ACC112 (cell line): ENCODE results near the gene MARCHF10.

Source experiments
- H2AFZ ChIP-seq: fragments of 200-600 bp; sonication (generic); one replicate; pipeline ENCODE4 v1.6.0; 2017; ENCODE audit warnings: antibody characterized with exemption, low read length; ENCODE audit not compliant: unreplicated experiment
- H3K27ac ChIP-seq: fragments of 200-600 bp; sonication (generic); 2 replicates; pipeline ENCODE4 v1.5.1; 2014; ENCODE audit warnings: low read depth, mild to moderate bottlenecking, antibody characterized with exemption, low read length, moderate library complexity
- H3K27me3 ChIP-seq: fragments of 200-600 bp; sonication (generic); 2 replicates; pipeline ENCODE4 v1.6.1; 2014; ENCODE audit warnings: mild to moderate bottlenecking, antibody characterized with exemption, low read length, moderate library complexity, mixed read lengths; ENCODE audit not compliant: insufficient read depth
- H3K36me3 ChIP-seq: fragments of 200-600 bp; sonication (generic); 2 replicates; pipeline ENCODE4 v1.6.1; 2016; ENCODE audit warnings: mild to moderate bottlenecking, antibody characterized with exemption, low read length, moderate library complexity, mixed read lengths; ENCODE audit not compliant: insufficient read depth
- H3K4me1 ChIP-seq: fragments of 200-600 bp; sonication (generic); one replicate; pipeline ENCODE4 v1.6.1; 2016; ENCODE audit warnings: low read length, mixed read lengths; ENCODE audit not compliant: insufficient read depth, unreplicated experiment, control insufficient read depth
- H3K4me3 ChIP-seq: fragments of 200-600 bp; sonication (generic); 2 replicates; pipeline ENCODE4 v1.5.1; 2014; ENCODE audit warnings: mild to moderate bottlenecking, low read depth, low read length
- H3K79me2 ChIP-seq: fragments of 200-600 bp; sonication (generic); one replicate; pipeline ENCODE4 v1.6.0; 2016; ENCODE audit warnings: low read length; ENCODE audit not compliant: control insufficient read depth, unreplicated experiment, insufficient read depth

Gene MARCHF10

GRCh38 chr17:62821189-62822079, 13.3 kb upstream of the MARCHF10 start:
- Histone ChIP-seq H3K4me1 (peaks cover 68% of the 10 kb centered on the region), H3K4me3 (no peak overlapping the region), H3K79me2 (no peaks in the 10 kb centered on the region), H2AFZ (no peak overlapping the region), H3K36me3 (no peaks in the 10 kb centered on the region), H3K27me3 (no peaks in the 10 kb centered on the region), H3K27ac (peak overlapping the region; percentile 95)

- no peak overlapping the region for H2AFZ ChIP-seq
- H3K4me1 ChIP-seq: peaks cover 59% of the 10 kb centered on the region
- peak overlapping the region; percentile 95 for H3K27ac ChIP-seq
Measured at GRCh38 chr17:62819511-62820221, 11.6 kb upstream of the MARCHF10 start.

GRCh38 chr17:62818526-62818925, 10.4 kb upstream of the MARCHF10 start:
- H3K36me3 ChIP-seq: no peaks in the 10 kb centered on the region

More at GRCh38 chr17:62819511-62820221, 11.6 kb upstream of the MARCHF10 start:
- H3K36me3 ChIP-seq: no peaks in the 10 kb centered on the region
- H3K79me2 ChIP-seq: no peaks in the 10 kb centered on the region
- H3K27me3 ChIP-seq: no peaks in the 10 kb centered on the region
- H3K4me3 ChIP-seq: peak overlapping the region; percentile 54

GRCh38 chr17:62816282-62816839, 8.2 kb upstream of the MARCHF10 start:
- Histone ChIP-seq H3K4me3 (no peak overlapping the region), H3K36me3 (no peaks in the 10 kb centered on the region), H2AFZ (peak overlapping the region; percentile 86), H3K79me2 (no peaks in the 10 kb centered on the region), H3K27me3 (no peaks in the 10 kb centered on the region), H3K4me1 (peaks cover 33% of the 10 kb centered on the region), H3K27ac (peak overlapping the region; percentile 24; the same call in 1 of the 2 replicates)

More at GRCh38 chr17:62818526-62818925, 10.4 kb upstream of the MARCHF10 start:
- Histone ChIP-seq H3K27ac (peak overlapping the region; percentile 95), H3K4me1 (peaks cover 53% of the 10 kb centered on the region), H3K4me3 (no peak overlapping the region), H3K79me2 (no peaks in the 10 kb centered on the region), H3K27me3 (no peaks in the 10 kb centered on the region), H2AFZ (no peak overlapping the region)

GRCh38 chr17:62809656-62810055, 1.5 kb upstream of the MARCHF10 start:
- Histone ChIP-seq H3K27me3 (no peaks in the 10 kb centered on the region), H2AFZ (no peak overlapping the region), H3K79me2 (no peaks in the 10 kb centered on the region), H3K36me3 (no peaks in the 10 kb centered on the region), H3K27ac (no peak overlapping the region), H3K4me1 (peaks cover 9% of the 10 kb centered on the region), H3K4me3 (no peak overlapping the region)

- no peaks in the 10 kb centered on the region for H3K27me3 ChIP-seq
- H3K79me2 ChIP-seq: no peaks in the 10 kb centered on the region
- peaks cover 14% of the 10 kb centered on the region for H3K4me1 ChIP-seq
- H3K36me3 ChIP-seq: no peaks in the 10 kb centered on the region
- no peak overlapping the region for H3K27ac ChIP-seq
- peak overlapping the region; percentile 69 for H2AFZ ChIP-seq
- peak overlapping the region; percentile 59; the same call in 1 of the 2 replicates for H3K4me3 ChIP-seq
Measured at GRCh38 chr17:62808576-62808970, 459 bp upstream of the MARCHF10 start.

- Histone ChIP-seq H3K79me2 (no peaks in the 10 kb centered on the region), H3K27ac (peak overlapping the region; percentile 79), H3K4me3 (no peak overlapping the region; the same call in 1 of the 2 replicates), H3K4me1 (peaks cover 14% of the 10 kb centered on the region), H2AFZ (no peak overlapping the region), H3K36me3 (no peaks in the 10 kb centered on the region), H3K27me3 (no peaks in the 10 kb centered on the region)
Measured at GRCh38 chr17:62805234-62805633, 2.9 kb downstream of the MARCHF10 start.

GRCh38 chr17:62804822-62805221, 3.3 kb downstream of the MARCHF10 start:
- H3K4me3 ChIP-seq: no peak overlapping the region; the same call in 1 of the 2 replicates
- no peaks in the 10 kb centered on the region for H3K27me3 ChIP-seq
- H3K36me3 ChIP-seq: no peaks in the 10 kb centered on the region
- H3K4me1 ChIP-seq: peaks cover 14% of the 10 kb centered on the region
- no peaks in the 10 kb centered on the region for H3K79me2 ChIP-seq
- H3K27ac ChIP-seq: peak overlapping the region; percentile 79
- no peak overlapping the region for H2AFZ ChIP-seq

GRCh38 chr17:62804025-62804424, 4.1 kb downstream of the MARCHF10 start:
- H3K27me3 ChIP-seq: no peaks in the 10 kb centered on the region
- H3K4me3 ChIP-seq: no peak overlapping the region
- H3K4me1 ChIP-seq: peaks cover 14% of the 10 kb centered on the region
- no peak overlapping the region for H3K27ac ChIP-seq
- H3K36me3 ChIP-seq: no peaks in the 10 kb centered on the region
- H3K79me2 ChIP-seq: no peaks in the 10 kb centered on the region
- no peak overlapping the region for H2AFZ ChIP-seq

GRCh38 chr17:62802561-62803205, 5.4 kb downstream of the MARCHF10 start:
- no peaks in the 10 kb centered on the region for H3K27me3 ChIP-seq
- H3K4me3 ChIP-seq: no peak overlapping the region
- H3K36me3 ChIP-seq: no peaks in the 10 kb centered on the region
- peaks cover 24% of the 10 kb centered on the region for H3K4me1 ChIP-seq
- H3K79me2 ChIP-seq: no peaks in the 10 kb centered on the region
- no peak overlapping the region for H3K27ac ChIP-seq
- no peak overlapping the region for H2AFZ ChIP-seq
